ENCODE data around the gene ANO2. TPM values are rescaled to one million over a fixed set of nuclear protein-coding genes. Genes with fewer than 3 reads are reported as not detected.

Gene ANO2
- total RNA-seq, 1 experiment from 2014 or later: not detected

DNA sequence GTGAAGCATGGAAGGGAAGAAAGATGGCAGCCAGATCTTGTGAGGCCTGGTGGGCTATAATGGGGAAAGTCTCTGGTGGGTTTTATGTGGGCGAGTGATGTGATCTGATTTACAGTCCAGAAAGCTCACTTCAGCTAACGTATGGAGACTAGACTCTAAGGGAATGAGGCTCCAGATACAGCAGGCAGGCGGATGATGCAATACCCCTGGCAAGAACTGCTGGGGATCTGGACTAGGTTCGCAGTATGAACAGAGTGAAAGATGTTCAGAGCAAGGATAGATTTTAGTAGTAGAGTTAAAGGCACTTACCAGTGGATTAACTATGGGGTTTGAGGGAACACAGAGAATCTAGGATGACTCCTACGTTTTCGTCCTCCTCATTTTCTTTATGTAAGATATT, 253.1 kb downstream of the ANO2 start:
- H2AFZ ChIP-seq (ENCODE audit: low read length): no peak overlapping the region
- H3K27me3 ChIP-seq (ENCODE audit: low read length): no peaks in the 10 kb centered on the region
- DNase-seq: no peak
- no peak for TF ChIP-seq EZH2 (IDR thresholded peaks at IDR 0.05; ENCODE audit: low read length, unreplicated experiment)
- TF ChIP-seq, protein P1, sequence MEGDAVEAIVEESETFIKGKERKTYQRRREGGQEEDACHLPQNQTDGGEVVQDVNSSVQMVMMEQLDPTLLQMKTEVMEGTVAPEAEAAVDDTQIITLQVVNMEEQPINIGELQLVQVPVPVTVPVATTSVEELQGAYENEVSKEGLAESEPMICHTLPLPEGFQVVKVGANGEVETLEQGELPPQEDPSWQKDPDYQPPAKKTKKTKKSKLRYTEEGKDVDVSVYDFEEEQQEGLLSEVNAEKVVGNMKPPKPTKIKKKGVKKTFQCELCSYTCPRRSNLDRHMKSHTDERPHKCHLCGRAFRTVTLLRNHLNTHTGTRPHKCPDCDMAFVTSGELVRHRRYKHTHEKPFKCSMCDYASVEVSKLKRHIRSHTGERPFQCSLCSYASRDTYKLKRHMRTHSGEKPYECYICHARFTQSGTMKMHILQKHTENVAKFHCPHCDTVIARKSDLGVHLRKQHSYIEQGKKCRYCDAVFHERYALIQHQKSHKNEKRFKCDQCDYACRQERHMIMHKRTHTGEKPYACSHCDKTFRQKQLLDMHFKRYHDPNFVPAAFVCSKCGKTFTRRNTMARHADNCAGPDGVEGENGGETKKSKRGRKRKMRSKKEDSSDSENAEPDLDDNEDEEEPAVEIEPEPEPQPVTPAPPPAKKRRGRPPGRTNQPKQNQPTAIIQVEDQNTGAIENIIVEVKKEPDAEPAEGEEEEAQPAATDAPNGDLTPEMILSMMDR (conservative IDR thresholded peaks at IDR 0.05; ENCODE audit: low read depth, low read length): no peak
- no peak for TF ChIP-seq EZH2phosphoT487 (IDR thresholded peaks at IDR 0.05; ENCODE audit: borderline replicate concordance, low read length)
- no peaks in the 10 kb centered on the region for H3F3A ChIP-seq (ENCODE audit: low read length, unreplicated experiment)
- ATAC-seq: no peak
- H3K4me3 ChIP-seq (ENCODE audit: low read length): no peak overlapping the region
- H4K20me1 ChIP-seq (ENCODE audit: low read length): no peaks in the 10 kb centered on the region
- intact Hi-C loops (cut with micrococcal nuclease): no loop called here
- ChIA-PET POLR2A (ENCODE audit: unreplicated experiment) (no interaction called here), CTCF (no interaction called here)
- H3K4me1 ChIP-seq (ENCODE audit: insufficient read depth, low read length): no peaks in the 10 kb centered on the region
- H3K9ac ChIP-seq (ENCODE audit: low read length): no peak overlapping the region
- H3K9me2 ChIP-seq (replicated peaks; ENCODE audit: low read length): no peaks in the 10 kb centered on the region
- H3K27ac ChIP-seq (ENCODE audit: low read length): no peak overlapping the region
- H3K4me2 ChIP-seq (ENCODE audit: low read length): no peak overlapping the region
- no TSS peak for BruUV-seq (replicated peaks)
- H3K9me3 ChIP-seq (ENCODE audit: low read length): no peaks in the 10 kb centered on the region
- H3K36me3 ChIP-seq (ENCODE audit: low read depth, low read length): no peaks in the 10 kb centered on the region
- H3K79me2 ChIP-seq (ENCODE audit: low read length): no peaks in the 10 kb centered on the region

DNA sequence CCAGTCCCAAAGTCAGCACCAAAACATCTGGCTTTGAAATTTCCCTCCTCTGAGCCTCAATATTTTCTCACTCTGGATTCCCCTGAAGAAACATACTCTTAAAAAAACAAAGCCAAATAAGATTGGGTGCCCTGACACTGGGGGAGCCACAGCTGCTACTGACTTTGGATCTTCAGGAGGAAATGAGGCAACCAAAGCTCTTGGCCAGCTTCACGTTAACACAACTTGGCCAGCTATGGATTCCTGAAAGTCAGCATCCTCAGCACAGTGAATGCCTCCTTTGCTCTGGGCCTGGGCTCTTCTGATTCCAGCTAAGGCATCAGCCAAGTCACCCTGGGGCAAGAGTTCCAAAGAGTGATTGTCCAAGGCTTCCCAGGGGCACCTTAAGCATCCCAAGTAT, 254.8 kb downstream of the ANO2 start:
- H3K27ac ChIP-seq (ENCODE audit: low read length): no peak overlapping the region
- no peak overlapping the region for H2AFZ ChIP-seq (ENCODE audit: low read length)
- H3K9me2 ChIP-seq (replicated peaks; ENCODE audit: low read length): no peaks in the 10 kb centered on the region
- no peak overlapping the region for H3K4me3 ChIP-seq (ENCODE audit: low read length)
- H3K4me1 ChIP-seq (ENCODE audit: insufficient read depth, low read length): no peaks in the 10 kb centered on the region
- ATAC-seq (no peak), DNase-seq (no peak)
- POLR2A ChIA-PET (ENCODE audit: unreplicated experiment): no interaction called here
- CTCF ChIA-PET: no interaction called here
- no peaks in the 10 kb centered on the region for H4K20me1 ChIP-seq (ENCODE audit: low read length)
- H3K4me2 ChIP-seq (ENCODE audit: low read length): no peak overlapping the region
- BruUV-seq (replicated peaks): no TSS peak
- TF ChIP-seq EZH2phosphoT487 (IDR thresholded peaks at IDR 0.05; ENCODE audit: borderline replicate concordance, low read length): no peak
- no peak for TF ChIP-seq EZH2 (IDR thresholded peaks at IDR 0.05; ENCODE audit: low read length, unreplicated experiment)
- TF ChIP-seq, protein P1 (conservative IDR thresholded peaks at IDR 0.05; ENCODE audit: low read depth, low read length): no peak
- H3K79me2 ChIP-seq (ENCODE audit: low read length): no peaks in the 10 kb centered on the region
- H3K36me3 ChIP-seq (ENCODE audit: low read depth, low read length): no peaks in the 10 kb centered on the region
- H3K9ac ChIP-seq (ENCODE audit: low read length): no peak overlapping the region
- no peaks in the 10 kb centered on the region for H3F3A ChIP-seq (ENCODE audit: low read length, unreplicated experiment)
- H3K27me3 ChIP-seq (ENCODE audit: low read length): no peaks in the 10 kb centered on the region
- intact Hi-C loops (cut with micrococcal nuclease): no loop called here
- no peaks in the 10 kb centered on the region for H3K9me3 ChIP-seq (ENCODE audit: low read length)

DNA sequence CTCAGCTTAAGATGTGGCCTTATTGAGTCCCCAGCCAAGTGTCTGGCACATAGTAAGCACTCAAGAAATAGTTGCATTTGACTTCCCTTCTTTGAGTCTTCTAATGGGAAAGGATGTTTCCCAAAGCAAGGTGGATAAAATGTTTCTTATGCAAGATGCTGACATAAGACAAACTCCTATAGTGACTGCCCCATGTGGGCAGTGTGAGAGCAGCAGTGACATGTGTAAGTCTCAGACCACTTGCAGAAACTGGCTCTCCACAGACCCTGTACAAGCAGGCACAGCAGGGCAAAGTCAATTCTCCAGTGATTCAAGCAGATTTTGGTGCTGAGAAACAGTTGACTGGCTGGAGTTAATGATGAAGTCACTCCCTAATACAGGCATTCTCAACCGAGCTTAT, 255.3 kb downstream of the ANO2 start:
- no TSS peak for BruUV-seq (replicated peaks)
- DNase-seq: no peak
- H3K9me2 ChIP-seq (replicated peaks; ENCODE audit: low read length): no peaks in the 10 kb centered on the region
- H3K79me2 ChIP-seq (ENCODE audit: low read length): no peaks in the 10 kb centered on the region
- H3K9ac ChIP-seq (ENCODE audit: low read length): no peak overlapping the region
- no peak overlapping the region for H3K4me3 ChIP-seq (ENCODE audit: low read length)
- no peaks in the 10 kb centered on the region for H3K27me3 ChIP-seq (ENCODE audit: low read length)
- no peaks in the 10 kb centered on the region for H3K4me1 ChIP-seq (ENCODE audit: insufficient read depth, low read length)
- no peak overlapping the region for H3K4me2 ChIP-seq (ENCODE audit: low read length)
- intact Hi-C loops (cut with micrococcal nuclease): no loop called here
- no peak for TF ChIP-seq EZH2 (IDR thresholded peaks at IDR 0.05; ENCODE audit: low read length, unreplicated experiment)
- TF ChIP-seq EZH2phosphoT487 (IDR thresholded peaks at IDR 0.05; ENCODE audit: borderline replicate concordance, low read length): no peak
- TF ChIP-seq, protein P1 (conservative IDR thresholded peaks at IDR 0.05; ENCODE audit: low read depth, low read length): no peak
- no peak overlapping the region for H2AFZ ChIP-seq (ENCODE audit: low read length)
- no peaks in the 10 kb centered on the region for H4K20me1 ChIP-seq (ENCODE audit: low read length)
- H3K36me3 ChIP-seq (ENCODE audit: low read depth, low read length): no peaks in the 10 kb centered on the region
- no peaks in the 10 kb centered on the region for H3F3A ChIP-seq (ENCODE audit: low read length, unreplicated experiment)
- ChIA-PET POLR2A (ENCODE audit: unreplicated experiment) (no interaction called here), CTCF (no interaction called here)
- no peak overlapping the region for H3K27ac ChIP-seq (ENCODE audit: low read length)
- H3K9me3 ChIP-seq (ENCODE audit: low read length): no peaks in the 10 kb centered on the region
- no peak for ATAC-seq
